Right cardiac atrium (tissue), 5 donors: ENCODE measurements around the gene GARRE1. TPM values are rescaled to one million over a fixed set of nuclear protein-coding genes. Genes with fewer than 3 reads are reported as not detected.
"Not testable (repeated sequence)": the region's sequence is repeated elsewhere in the genome, so short reads cannot be mapped to it uniquely, and the experiment has no call there.

Experiments
- ATAC-seq, 2 donors: fragments of 200-7000 bp; cut with Tn5 transposase; one replicate each; pipeline versions ENCODE4 v1.8.0 to v1.9.1; 2020; ENCODE audit warnings: moderate library complexity in 2 of 2, mild to moderate bottlenecking in 1 of 2
- DNase-seq, 3 donors: peaks; one replicate each; pipeline ENCODE4 v3.0.0-alpha.2; 2020
- H3K27ac ChIP-seq: one replicate; pipeline ENCODE4 v1.5.1; 2013; ENCODE audit warnings: mild to moderate bottlenecking, low read length, control low read depth, moderate library complexity
- H3K27me3 ChIP-seq: one replicate; pipeline ENCODE4 v1.6.1; 2013; ENCODE audit not compliant: control insufficient read depth, insufficient read depth
- H3K4me1 ChIP-seq: one replicate; pipeline ENCODE4 v1.6.1; 2013; ENCODE audit warnings: low read length; ENCODE audit not compliant: control insufficient read depth, insufficient read depth
- H3K4me3 ChIP-seq: one replicate; pipeline ENCODE4 v1.5.1; 2013; ENCODE audit warnings: low read length, control low read depth
- H3K9me3 ChIP-seq: one replicate; pipeline ENCODE4 v1.6.1; 2013; ENCODE audit warnings: low read length; ENCODE audit not compliant: control insufficient read depth
- WGBS: extraction: QIAGEN DNeasy Blood & Tissue Kit; methylation state at CpG from one replicate; pipeline ENCODE4 v1.1.7; 2013; 5-methylcytosine and 5-hydroxymethylcytosine counted together
- intact Hi-C, 4 donors: fragments of 100-400 bp; cut with DNase I; formaldehyde crosslinking; loops; one replicate each; pipeline versions ENCODE4 v1.11.0 to v1.14.0; 2022 to 2023
- polyA plus RNA-seq: library from polyadenylated mRNA; stranded (reverse); fragments of 200-250 nt; gene quantifications from one replicate; pipeline ENCODE4 v1.2.3, GENCODE V29; 2013
- total RNA-seq, 4 donors: library from RNA; stranded (reverse); fragmentation: NEBNext Ultra II Directional; extraction: Animal tissue kit (Norgen Biotek cat#: 25700); gene quantifications; one replicate each; pipeline ENCODE4 v1.2.1, GENCODE V29; 2021
- donor health status: healthy with polysubstance abuse.
- donor health status: DM: no; HTN: yes; CAD: no.
- donor health status: DM: no; HTN: no; CAD: no.
- donor health status: DM: no; HTN: yes; CAD: no; lungs with severe emphysema.
- donor health status: DM: yes; HTN: yes; CAD: no.

GARRE1 gene
- total and polyA plus RNA-seq, 5 donors, result 10.6 to 22.7 (median 22.0) TPM

DNA sequence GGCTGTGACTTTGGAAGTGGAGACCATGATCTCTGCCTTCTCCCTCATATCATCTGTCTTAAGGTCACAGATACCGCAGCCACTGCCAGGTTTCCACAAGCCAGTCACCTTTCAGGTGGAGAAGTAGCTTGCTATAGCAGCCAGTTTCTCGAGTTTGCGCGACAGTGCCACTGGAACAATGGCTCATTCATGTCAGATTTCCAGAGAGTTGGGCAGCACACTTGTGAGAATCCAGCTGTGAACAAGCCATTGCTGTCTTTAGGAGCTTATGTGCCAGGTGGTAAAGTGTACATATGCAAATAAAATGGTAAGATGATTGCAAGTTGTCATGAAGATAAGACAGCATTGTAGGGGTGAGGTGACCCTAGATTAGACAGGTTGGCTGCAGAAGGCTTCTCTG, 22.3 kb downstream of the GARRE1 start:
- Histone ChIP-seq H3K27ac (no peak overlapping the region), H3K4me3 (no peak overlapping the region), H3K27me3 (no peaks in the 10 kb centered on the region), H3K9me3 (no peaks in the 10 kb centered on the region), H3K4me1 (peaks cover 19% of the 10 kb centered on the region)
- intact Hi-C loops, result no loop called here
- WGBS, result 65% methylated on average over 4 of the region's 4 CpGs
- no peak for DNase-seq
- ATAC-seq, result no peak

- WGBS, result 66% methylated on average over 4 of the region's 4 CpGs
- H3K9me3 ChIP-seq, result no peaks in the 10 kb centered on the region
- intact Hi-C loops, result no loop called here
- no peak for ATAC-seq
- no peak overlapping the region for H3K27ac ChIP-seq
- H3K4me1 ChIP-seq, result peaks cover 19% of the 10 kb centered on the region
- H3K27me3 ChIP-seq, result no peaks in the 10 kb centered on the region
- no peak for DNase-seq
- no peak overlapping the region for H3K4me3 ChIP-seq
Measured at GRCh38 chr19:34277244-34277643, 22.9 kb downstream of the GARRE1 start.

- H3K9me3 ChIP-seq, result no peaks in the 10 kb centered on the region
- peaks cover 10% of the 10 kb centered on the region for H3K4me1 ChIP-seq
- WGBS, result 90% methylated on average over 4 of the region's 4 CpGs
- intact Hi-C loops, result no loop called here
- ATAC-seq, result no peak
- no peak overlapping the region for H3K27ac ChIP-seq
- H3K4me3 ChIP-seq, result no peak overlapping the region
- H3K27me3 ChIP-seq, result no peaks in the 10 kb centered on the region
- no peak for DNase-seq
Measured at GRCh38 chr19:34278783-34279182, 24.4 kb downstream of the GARRE1 start.

- 96% methylated on average over 2 of the region's 2 CpGs for WGBS
Measured at GRCh38 chr19:34281444-34281843, 27.1 kb downstream of the GARRE1 start.

DNA sequence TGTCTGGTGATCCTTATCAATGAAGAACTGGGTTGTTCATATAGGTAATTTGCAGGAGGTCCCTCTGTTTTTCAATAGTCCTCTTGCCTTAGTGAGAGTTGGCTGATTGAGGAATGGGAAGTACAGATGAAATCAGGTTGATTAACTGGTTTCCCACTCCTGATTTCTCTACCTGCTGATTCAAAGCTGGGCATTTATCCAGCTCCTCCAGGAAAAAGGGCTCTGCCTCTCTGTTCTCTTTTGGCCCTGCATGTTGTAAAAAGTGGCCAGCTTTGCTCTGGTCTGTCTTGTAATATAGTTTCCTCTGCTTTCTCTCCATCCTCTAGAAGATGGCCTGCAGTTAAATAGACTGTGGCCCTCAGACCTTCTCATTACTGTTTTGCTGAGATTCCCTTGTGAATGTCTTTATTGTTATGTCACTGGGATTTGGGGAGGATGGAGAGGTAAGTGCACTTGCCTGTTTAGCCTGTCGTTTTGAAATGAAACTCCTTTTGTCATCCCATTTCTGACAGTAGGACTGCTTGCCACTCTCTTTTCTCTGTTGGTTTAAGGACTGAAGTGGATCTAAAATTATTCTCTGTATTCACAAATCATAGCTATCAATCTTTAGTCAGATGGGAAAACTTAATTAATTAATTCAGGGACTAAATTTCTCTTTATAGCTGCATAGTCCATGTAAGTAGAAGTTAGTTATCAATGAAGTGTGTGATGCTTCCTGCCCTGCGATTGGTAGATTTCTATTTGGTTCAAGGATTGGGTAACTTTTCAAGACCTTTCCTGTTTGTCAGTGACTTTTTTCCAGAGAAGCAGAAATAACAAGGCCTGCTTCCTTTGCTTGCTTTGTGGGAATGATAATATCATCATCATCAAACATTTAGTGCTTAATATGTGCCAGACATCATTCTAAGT, 28.5 kb downstream of the GARRE1 start:
- WGBS, result 56% methylated on average over 2 of the region's 2 CpGs
- Histone ChIP-seq H3K4me1 (peaks cover 2% of the 10 kb centered on the region), H3K9me3 (no peaks in the 10 kb centered on the region), H3K27me3 (no peaks in the 10 kb centered on the region), H3K27ac (no peak overlapping the region), H3K4me3 (no peak overlapping the region)
- no peak for DNase-seq
- intact Hi-C loops, result loop anchor here in 1 of 4 donors (10.0 kb wide), 1 partner anchor 52 kb away; no protein-coding TSS in a partner anchor
- peak in 1 of 2 donors; percentile 39 for ATAC-seq

More at GRCh38 chr19:34281444-34281843, 27.1 kb downstream of the GARRE1 start:
- intact Hi-C loops, result loop anchor here in 1 of 4 donors (10.0 kb wide), 1 partner anchor 53 kb away; no protein-coding TSS in a partner anchor
- ATAC-seq, H3K4me3 ChIP-seq, H3K27ac ChIP-seq, H3K9me3 ChIP-seq, H3K27me3 ChIP-seq, DNase-seq, H3K4me1 ChIP-seq: not testable (repeated sequence)

DNA sequence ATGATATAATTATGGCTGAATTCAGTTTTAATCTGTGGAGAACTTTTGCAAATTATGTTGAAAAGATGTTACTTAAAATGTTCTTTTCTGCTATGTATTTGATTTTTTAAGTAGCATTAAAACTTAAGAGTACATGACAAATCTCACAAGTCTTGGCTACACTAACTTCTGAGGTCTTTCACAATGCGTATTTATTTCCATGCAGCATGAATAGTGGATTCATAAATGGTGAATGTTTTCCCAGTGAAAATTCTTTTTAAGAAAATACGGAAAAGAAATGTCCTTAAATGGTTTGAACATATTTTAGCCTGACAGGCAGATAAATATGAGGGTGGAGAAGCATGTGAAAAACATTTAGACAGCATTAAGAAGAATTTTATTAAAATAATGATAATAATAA, 30.2 kb downstream of the GARRE1 start:
- peaks cover 4% of the 10 kb centered on the region for H3K4me1 ChIP-seq
- H3K4me3 ChIP-seq, result no peak overlapping the region
- no peak for DNase-seq
- no peaks in the 10 kb centered on the region for H3K27me3 ChIP-seq
- no peak for ATAC-seq
- no peaks in the 10 kb centered on the region for H3K9me3 ChIP-seq
- WGBS, result 72% methylated on average over 2 of the region's 2 CpGs
- no peak overlapping the region for H3K27ac ChIP-seq
- intact Hi-C loops, result loop anchor here in 1 of 4 donors (10.0 kb wide), 1 partner anchor 50 kb away; no protein-coding TSS in a partner anchor

- peaks cover 4% of the 10 kb centered on the region for H3K4me1 ChIP-seq
- no peak overlapping the region for H3K4me3 ChIP-seq
- no peaks in the 10 kb centered on the region for H3K27me3 ChIP-seq
- 96% methylated on average over 3 of the region's 3 CpGs for WGBS
- no peaks in the 10 kb centered on the region for H3K9me3 ChIP-seq
- intact Hi-C loops, result loop anchor here in 1 of 4 donors (10.0 kb wide), 1 partner anchor 47 kb away; no protein-coding TSS in a partner anchor
- ATAC-seq (no peak), DNase-seq (no peak)
- H3K27ac ChIP-seq, result no peak overlapping the region
Measured at GRCh38 chr19:34287662-34288140, 33.3 kb downstream of the GARRE1 start.

DNA sequence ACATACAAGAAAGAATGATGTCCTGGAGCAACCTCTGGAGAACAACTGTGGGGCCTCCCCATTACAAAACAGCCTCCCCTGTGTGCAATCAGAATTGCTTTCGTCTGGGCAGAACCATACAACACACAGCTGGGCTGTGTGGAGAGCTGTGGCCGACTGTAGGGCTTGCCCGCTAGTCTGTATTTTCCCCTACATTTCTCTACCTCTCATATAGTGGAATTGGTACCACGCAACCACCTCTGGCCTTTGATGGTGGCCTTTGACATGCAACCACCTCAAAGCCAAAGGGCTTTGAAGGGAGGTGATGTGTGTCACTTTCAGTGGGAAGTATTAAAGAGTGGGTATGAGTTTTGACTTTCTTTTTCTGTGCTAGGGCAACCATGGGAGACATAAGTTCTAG, 34.0 kb downstream of the GARRE1 start:
- ATAC-seq (no peak), DNase-seq (no peak)
- no peaks in the 10 kb centered on the region for H3K9me3 ChIP-seq
- 88% methylated on average over 4 of the region's 4 CpGs for WGBS
- no peak overlapping the region for H3K4me3 ChIP-seq
- intact Hi-C loops, result loop anchor here in 1 of 4 donors (10.0 kb wide), 1 partner anchor 46 kb away; no protein-coding TSS in a partner anchor
- H3K27me3 ChIP-seq, result no peaks in the 10 kb centered on the region
- H3K27ac ChIP-seq, result no peak overlapping the region
- peaks cover 4% of the 10 kb centered on the region for H3K4me1 ChIP-seq

- Histone ChIP-seq H3K4me1 (peaks cover 2% of the 10 kb centered on the region), H3K27ac (no peak overlapping the region), H3K9me3 (no peaks in the 10 kb centered on the region), H3K27me3 (no peaks in the 10 kb centered on the region), H3K4me3 (no peak overlapping the region)
- DNase-seq (no peak), ATAC-seq (no peak)
- intact Hi-C loops, result no loop called here
- WGBS, result 97% methylated on average over 2 of the region's 2 CpGs
Measured at GRCh38 chr19:34291235-34291634, 36.9 kb downstream of the GARRE1 start.

- Histone ChIP-seq H3K27me3 (no peaks in the 10 kb centered on the region), H3K9me3 (no peaks in the 10 kb centered on the region), H3K4me3 (no peak overlapping the region), H3K27ac (no peak overlapping the region), H3K4me1 (no peaks in the 10 kb centered on the region)
- intact Hi-C loops, result no loop called here
- ATAC-seq (no peak), DNase-seq (no peak)
Measured at GRCh38 chr19:34295103-34295502, 40.7 kb downstream of the GARRE1 start.

- no peak overlapping the region for H3K27ac ChIP-seq
- ATAC-seq (peak in 1 of 2 donors; percentile 56), DNase-seq (no peak)
- no peaks in the 10 kb centered on the region for H3K9me3 ChIP-seq
- no peak overlapping the region for H3K4me3 ChIP-seq
- WGBS, result 82% methylated on average over 10 of the region's 10 CpGs
- H3K4me1 ChIP-seq, result no peaks in the 10 kb centered on the region
- H3K27me3 ChIP-seq, result no peaks in the 10 kb centered on the region
- intact Hi-C loops, result no loop called here
Measured at GRCh38 chr19:34298891-34299520, 44.7 kb downstream of the GARRE1 start.
